Stomach (tissue), 4 donors: Measurements from ENCODE around the gene UBA7.

ENCODE experiments used
- CTCF ChIP-seq, 7 experiments: fragments of 450-650 bp in 4 of 7; fragments of 200-600 bp in 3 of 7; sonication (generic) in 3 of 7; IDR thresholded peaks; one replicate each; pipeline ENCODE4 v1.5.1; 2016 to 2019; ENCODE audit warnings: antibody characterized with exemption in 7 of 7, control low read depth in 2 of 7, mild to moderate bottlenecking in 1 of 7
- POLR2A ChIP-seq, 4 donors: fragments of 450-650 bp; IDR thresholded peaks; one replicate each; pipeline ENCODE4 v1.6.1; 2016; ENCODE audit warnings: antibody characterized with exemption in 4 of 4, control low read depth in 2 of 4, mild to moderate bottlenecking in 1 of 4, moderate library complexity in 1 of 4
- POLR2AphosphoS5 ChIP-seq, 3 donors: sonication (generic); formaldehyde crosslinking; IDR thresholded peaks; one replicate each; pipeline ENCODE4 v1.6.1; 2016; ENCODE audit warnings: antibody characterized with exemption in 3 of 3

- TF ChIP-seq CTCF (IDR thresholded peaks at IDR 0.05) (no peak), POLR2A (IDR thresholded peaks at IDR 0.05) (no peak), POLR2AphosphoS5 (IDR thresholded peaks at IDR 0.05) (no peak)
Observed at GRCh38 chr3:49793486-49794085, 20.2 kb downstream of the UBA7 start.
